ENCODE measurements around the gene TNFRSF14. TPM values are rescaled to one million over a fixed set of nuclear protein-coding genes. Genes with fewer than 3 reads are reported as not detected.

TNFRSF14 gene
- total and polyA plus RNA-seq, 9 of the 15 experiments (the other 6 are each of a cell fraction or from before 2014, with no cell fraction given), result 0.11 to 2.3 (median 0.68) TPM; not detected in 2

GRCh38 chr1:2513939-2514652 is 42.1 kb upstream of the TNFRSF14 start:
- no peak for ATAC-seq
- Histone ChIP-seq H3K4me3 (no peak overlapping the region), H3K9me3 (replicated peaks; ENCODE audit: control insufficient read depth, insufficient read depth, low read depth, low read length) (no peaks in the 10 kb centered on the region), H3K79me2 (ENCODE audit: control insufficient read depth, insufficient read depth, low read length) (no peaks in the 10 kb centered on the region), H3K27ac (ENCODE audit: extremely low read depth, low read depth, low read length) (no peak overlapping the region), H3K4me1 (replicated peaks in 1 of 2; ENCODE audit: control insufficient read depth in 2 of 2, insufficient read depth in 2 of 2, low read length in 2 of 2) (peaks cover 0 to 36% of the 10 kb centered on the region in 2 experiments; a peak in 1 of 5 replicates), H3K9me1 (ENCODE audit: control insufficient read depth, insufficient read depth, low read length) (peaks cover 5% of the 10 kb centered on the region), H3K36me3 (ENCODE audit: control insufficient read depth, insufficient read depth, low read length) (peaks cover 97% of the 10 kb centered on the region; the same call in 2 of the 3 replicates), H2AFZ (ENCODE audit: low read depth, low read length) (no peak overlapping the region), H3K27me3 (ENCODE audit: control insufficient read depth in 2 of 2, insufficient read depth in 2 of 2, low read length in 2 of 2) (no peaks in the 10 kb centered on the region), H3K4me2 (ENCODE audit: insufficient read depth, low read length) (no peak overlapping the region), H3K9ac (ENCODE audit: insufficient read depth in 1 of 2, low read depth in 2 of 2, low read length in 2 of 2) (no peak overlapping the region), H4K20me1 (replicated peaks; ENCODE audit: control insufficient read depth, insufficient read depth, low read length) (no peaks in the 10 kb centered on the region)
- DNase-seq (ENCODE audit: extremely low read depth in 1 of 4, low spot score in 3 of 4), result no peak
- intact Hi-C loops (cut with micrococcal nuclease) (no loop called here), in situ Hi-C loops (cut with MboI) (no loop called here)
- FAIRE-seq, result no peak
- POLR2A ChIA-PET, result interaction anchor here (2.6 kb wide), 1 partner anchor 11 kb away, joined by 11 read pairs; the partner anchor contains the start of gene PANK4
- CTCF ChIA-PET (ENCODE audit: low intra/inter-chr PET ratio), result no interaction called here
- no TSS peak for BruUV-seq (replicated peaks)
- no peak for TF ChIP-seq AFF1 (IDR thresholded peaks at IDR 0.05; ENCODE audit: low read depth in 1 of 2, partially characterized antibody in 2 of 2)
- TF ChIP-seq POLR2G (IDR thresholded peaks at IDR 0.05; ENCODE audit: low read depth, low read length), result peak; percentile 61
- 96% methylated on average over 37 of the region's 43 CpGs for WGBS (ENCODE audit: insufficient coverage, low coverage, missing lambda C conversion rate)
